GM18498 (cell line): ENCODE data around the gene ASB14.

Experiments used
- ATAC-seq: cut with Tn5 transposase; IDR thresholded peaks from one replicate; pipeline ENCODE4 v1.9.1; 2021; ENCODE audit warnings: mild to moderate bottlenecking, moderate library complexity; ENCODE audit not compliant: unreplicated experiment

The ASB14 gene

DNA sequence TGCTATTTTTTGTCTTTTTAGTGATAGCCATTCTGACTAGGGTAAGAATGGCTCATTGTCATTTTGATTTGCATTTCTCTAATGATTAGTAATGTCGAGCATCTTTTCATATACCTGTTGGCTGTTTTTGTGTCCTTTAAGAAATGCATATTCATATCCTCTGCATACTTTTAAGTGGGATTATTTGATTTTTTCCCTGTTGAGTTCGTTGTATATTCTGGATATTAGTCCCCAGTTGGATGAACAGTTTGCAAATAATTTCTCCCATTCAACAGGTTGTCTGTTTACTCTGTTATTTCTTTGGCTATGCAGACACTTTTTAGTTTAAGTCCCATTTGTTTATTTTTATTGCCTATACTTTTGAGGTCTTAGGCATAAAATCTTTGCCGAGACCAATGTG lies 30.6 kb downstream of the ASB14 start:
- ATAC-seq: no peak

GRCh38 chr3:57261119-57261518 lies 31.4 kb downstream of the ASB14 start:
- ATAC-seq: no peak

DNA sequence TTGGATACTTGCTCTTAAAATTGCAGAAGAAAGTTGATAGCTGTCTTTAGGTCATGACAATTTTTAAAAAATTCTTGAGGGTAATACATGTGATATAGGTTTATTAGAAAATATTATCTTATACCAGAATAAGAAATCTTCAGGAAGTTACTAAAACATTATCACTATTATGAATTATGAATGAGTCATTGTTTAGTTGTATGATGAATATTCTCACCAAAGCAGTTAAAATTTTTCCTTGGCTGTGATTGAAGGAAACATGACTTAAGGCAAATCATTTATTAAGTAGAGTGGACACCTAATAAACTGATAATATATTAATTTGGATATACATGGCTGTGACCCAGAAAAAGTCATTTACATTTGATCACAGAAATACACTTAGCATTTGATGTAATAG lies 34.8 kb downstream of the ASB14 start:
- ATAC-seq: no peak

DNA sequence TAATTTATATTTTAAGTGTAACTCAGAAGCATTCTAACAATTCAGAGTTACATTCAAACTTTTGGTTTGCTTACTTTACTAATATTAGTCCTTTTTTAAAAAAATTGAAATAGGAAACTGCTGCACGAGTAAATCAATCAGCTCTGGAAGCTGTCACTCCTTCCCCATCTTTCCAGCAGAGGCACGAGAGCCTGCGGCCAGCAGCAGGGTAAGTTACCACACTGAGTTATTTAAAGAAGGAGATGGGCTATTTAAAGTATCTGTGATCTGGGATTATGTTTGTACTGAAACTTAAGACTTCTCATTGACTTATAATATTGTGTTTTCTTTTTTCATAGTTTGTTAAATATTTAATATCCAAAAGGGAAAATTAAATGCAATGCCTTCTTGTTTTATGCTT lies 35.6 kb downstream of the ASB14 start:
- no peak for ATAC-seq

- ATAC-seq: no peak
Observed at GRCh38 chr3:57252404-57252803, 40.1 kb downstream of the ASB14 start.

- ATAC-seq: no peak
Observed at GRCh38 chr3:57244946-57245345, 47.5 kb downstream of the ASB14 start.

GRCh38 chr3:57234613-57235575 lies 57.6 kb downstream of the ASB14 start:
- peak; percentile 73 for ATAC-seq

DNA sequence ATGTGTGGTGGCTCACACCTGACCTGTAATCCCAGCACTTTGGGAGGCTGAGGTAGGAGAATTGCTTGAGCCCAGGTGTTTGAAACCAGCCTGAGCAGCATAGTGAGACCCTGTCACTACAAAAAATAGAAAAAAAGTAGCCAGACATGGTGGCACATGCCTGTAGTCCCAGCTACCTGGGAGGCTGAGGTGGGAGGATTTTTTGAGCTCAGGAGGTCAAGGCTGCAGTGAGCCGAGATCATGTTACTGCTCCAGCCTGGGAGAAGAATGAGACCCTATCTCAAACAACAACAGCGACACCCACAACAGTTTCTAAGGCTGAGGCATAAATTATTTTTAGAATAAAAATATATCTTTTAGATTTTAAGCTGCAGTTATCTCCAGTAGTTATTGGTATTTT lies 58.7 kb downstream of the ASB14 start:
- no peak for ATAC-seq

DNA sequence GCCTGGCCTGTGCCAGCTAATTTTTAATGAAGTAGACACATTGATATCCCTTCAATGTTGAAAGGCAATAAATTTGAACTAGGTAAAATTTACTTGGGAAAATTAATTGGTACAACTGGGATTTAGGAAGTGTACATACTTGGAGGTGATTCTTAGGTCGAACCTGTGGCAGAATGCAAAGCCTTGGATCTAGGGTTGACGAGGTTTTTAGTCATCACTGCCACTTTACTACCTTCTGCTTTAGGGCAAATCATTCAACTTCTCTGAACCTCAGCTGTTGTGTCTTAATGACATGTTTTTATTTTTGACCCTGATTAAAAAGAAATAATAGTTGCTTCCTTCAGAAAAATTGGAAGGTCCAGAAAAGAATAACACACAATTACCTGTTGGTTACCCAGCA lies 62.5 kb downstream of the ASB14 start:
- ATAC-seq: no peak

DNA sequence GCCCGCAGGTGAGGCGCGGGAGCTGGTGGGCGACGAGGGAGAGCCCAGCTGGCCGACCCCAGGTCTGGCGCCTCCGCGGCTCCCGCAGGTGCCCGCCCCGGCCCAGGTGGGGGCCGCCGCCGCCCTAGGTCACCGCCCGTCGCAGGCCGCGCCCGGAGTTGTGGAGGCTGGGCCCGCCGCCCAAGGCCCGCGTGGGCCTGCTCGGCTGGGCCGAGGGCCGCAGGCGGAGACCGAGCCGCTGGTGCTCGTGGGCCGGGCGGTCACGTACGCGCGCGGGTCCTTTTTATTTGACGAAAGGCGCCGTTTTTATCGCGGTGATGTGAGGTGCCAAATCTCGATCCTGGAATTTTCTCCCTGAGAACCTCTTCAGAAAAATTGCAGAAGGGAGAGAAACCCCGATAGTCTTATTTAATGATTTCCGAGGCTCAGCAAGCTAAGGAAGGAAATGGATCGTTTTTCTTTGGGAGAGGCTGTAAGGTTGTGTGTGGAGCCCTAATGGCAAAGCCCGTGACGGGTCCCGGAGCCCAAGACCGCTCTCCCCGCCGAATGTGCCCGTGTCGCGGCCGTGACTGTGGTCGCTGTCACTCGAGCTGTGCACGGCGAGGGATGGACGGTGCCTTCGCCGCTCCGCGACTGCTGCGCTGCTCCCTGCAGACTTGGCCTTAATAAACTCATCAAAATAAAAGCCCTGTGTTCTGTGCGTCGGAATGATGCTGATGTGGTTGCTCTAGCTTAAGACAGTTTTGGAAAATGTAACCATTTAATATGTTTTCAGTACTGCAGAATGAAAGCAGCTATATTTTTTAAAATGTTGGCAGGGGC lies 64.3 kb downstream of the ASB14 start:
- peak; percentile 45 for ATAC-seq

- peak; percentile 93 for ATAC-seq
Observed at GRCh38 chr3:57227204-57227929, 65.1 kb downstream of the ASB14 start, which contains the start of gene APPL1. Gene APPL1 (plus strand): TSS chr3:57227729. CDS start chr3:57227884, 155 bp downstream.

DNA sequence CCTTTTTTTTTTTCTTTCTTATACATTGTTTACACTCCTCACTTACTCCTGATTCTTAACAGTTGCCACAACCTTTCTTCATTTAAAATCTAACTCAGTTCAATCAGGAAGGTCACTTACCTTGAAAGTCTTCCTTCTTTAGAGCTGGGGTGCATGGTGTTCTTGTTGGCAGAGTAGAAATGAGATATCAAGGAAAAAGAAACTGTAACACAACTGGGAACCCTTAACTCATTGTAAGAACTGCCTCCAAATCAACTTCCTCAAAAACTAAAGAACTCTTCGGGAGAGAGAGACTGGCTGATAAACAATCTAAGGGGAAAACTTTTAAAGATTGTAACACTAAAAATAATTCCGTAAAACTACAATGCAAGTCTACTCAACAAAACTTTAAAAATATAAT lies 66.3 kb downstream of the ASB14 start:
- ATAC-seq: no peak

- no peak for ATAC-seq
Observed at GRCh38 chr3:57224856-57225255, 67.6 kb downstream of the ASB14 start.

DNA sequence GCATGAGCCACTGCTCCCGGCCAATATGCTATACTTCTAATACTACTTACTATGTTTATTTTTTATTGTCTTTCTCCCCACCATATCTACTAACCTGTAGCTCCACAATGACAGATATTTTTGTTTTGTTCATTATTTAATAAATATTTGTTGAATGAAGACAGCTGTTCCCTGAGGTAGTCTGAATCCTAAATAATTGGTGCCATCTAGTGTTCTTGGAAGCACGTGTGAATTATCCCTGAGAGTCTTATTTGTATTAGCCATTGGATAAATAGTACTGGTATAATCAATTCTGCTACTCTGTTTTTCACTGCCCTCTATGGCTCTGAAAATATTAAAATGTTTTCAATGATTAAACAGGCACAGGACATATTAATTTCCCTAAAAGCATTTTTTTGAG lies 70.6 kb downstream of the ASB14 start:
- no peak for ATAC-seq
